Measurements from ENCODE around the gene ME3.

DNA sequence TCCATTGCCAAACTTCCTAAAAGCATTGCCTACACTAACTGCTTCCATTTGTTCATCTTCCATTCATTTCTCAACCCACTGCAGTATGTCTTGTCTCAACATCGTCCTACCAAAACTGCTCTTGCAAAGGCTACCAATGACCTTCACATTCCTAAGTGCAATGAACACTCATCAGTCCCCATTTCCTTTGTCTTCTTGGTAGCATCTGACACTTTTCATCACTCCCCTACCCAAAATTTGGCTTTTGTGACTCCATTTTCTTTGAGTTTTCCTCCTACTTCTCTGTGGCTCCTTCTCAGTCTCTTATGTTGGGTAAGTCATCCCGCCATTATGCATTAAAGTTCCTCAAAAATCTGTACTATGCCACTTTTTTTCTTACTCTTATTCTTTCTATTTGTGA lies 162.3 kb downstream of the ME3 start:
- TF ChIP-seq TCF7L2 (IDR thresholded peaks at IDR 0.05; ENCODE audit: low read depth, low read length), result no peak
- TF ChIP-seq, protein P1, sequence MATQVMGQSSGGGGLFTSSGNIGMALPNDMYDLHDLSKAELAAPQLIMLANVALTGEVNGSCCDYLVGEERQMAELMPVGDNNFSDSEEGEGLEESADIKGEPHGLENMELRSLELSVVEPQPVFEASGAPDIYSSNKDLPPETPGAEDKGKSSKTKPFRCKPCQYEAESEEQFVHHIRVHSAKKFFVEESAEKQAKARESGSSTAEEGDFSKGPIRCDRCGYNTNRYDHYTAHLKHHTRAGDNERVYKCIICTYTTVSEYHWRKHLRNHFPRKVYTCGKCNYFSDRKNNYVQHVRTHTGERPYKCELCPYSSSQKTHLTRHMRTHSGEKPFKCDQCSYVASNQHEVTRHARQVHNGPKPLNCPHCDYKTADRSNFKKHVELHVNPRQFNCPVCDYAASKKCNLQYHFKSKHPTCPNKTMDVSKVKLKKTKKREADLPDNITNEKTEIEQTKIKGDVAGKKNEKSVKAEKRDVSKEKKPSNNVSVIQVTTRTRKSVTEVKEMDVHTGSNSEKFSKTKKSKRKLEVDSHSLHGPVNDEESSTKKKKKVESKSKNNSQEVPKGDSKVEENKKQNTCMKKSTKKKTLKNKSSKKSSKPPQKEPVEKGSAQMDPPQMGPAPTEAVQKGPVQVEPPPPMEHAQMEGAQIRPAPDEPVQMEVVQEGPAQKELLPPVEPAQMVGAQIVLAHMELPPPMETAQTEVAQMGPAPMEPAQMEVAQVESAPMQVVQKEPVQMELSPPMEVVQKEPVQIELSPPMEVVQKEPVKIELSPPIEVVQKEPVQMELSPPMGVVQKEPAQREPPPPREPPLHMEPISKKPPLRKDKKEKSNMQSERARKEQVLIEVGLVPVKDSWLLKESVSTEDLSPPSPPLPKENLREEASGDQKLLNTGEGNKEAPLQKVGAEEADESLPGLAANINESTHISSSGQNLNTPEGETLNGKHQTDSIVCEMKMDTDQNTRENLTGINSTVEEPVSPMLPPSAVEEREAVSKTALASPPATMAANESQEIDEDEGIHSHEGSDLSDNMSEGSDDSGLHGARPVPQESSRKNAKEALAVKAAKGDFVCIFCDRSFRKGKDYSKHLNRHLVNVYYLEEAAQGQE (IDR thresholded peaks at IDR 0.05; ENCODE audit: insufficient read depth in 1 of 2, low read depth in 2 of 2, low read length in 1 of 2), result no peak
- TF ChIP-seq, protein P2, sequence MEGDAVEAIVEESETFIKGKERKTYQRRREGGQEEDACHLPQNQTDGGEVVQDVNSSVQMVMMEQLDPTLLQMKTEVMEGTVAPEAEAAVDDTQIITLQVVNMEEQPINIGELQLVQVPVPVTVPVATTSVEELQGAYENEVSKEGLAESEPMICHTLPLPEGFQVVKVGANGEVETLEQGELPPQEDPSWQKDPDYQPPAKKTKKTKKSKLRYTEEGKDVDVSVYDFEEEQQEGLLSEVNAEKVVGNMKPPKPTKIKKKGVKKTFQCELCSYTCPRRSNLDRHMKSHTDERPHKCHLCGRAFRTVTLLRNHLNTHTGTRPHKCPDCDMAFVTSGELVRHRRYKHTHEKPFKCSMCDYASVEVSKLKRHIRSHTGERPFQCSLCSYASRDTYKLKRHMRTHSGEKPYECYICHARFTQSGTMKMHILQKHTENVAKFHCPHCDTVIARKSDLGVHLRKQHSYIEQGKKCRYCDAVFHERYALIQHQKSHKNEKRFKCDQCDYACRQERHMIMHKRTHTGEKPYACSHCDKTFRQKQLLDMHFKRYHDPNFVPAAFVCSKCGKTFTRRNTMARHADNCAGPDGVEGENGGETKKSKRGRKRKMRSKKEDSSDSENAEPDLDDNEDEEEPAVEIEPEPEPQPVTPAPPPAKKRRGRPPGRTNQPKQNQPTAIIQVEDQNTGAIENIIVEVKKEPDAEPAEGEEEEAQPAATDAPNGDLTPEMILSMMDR (IDR thresholded peaks at IDR 0.05), result no peak
- no peak for TF ChIP-seq SIN3A (IDR thresholded peaks at IDR 0.05; ENCODE audit: borderline replicate concordance, insufficient read depth, low read depth, low read length)
- TF ChIP-seq POLR2AphosphoS5 (IDR thresholded peaks at IDR 0.05; ENCODE audit: low read depth, low read length), result no peak
